Measurements from ENCODE around the gene SMIM38. TPM values are rescaled to one million over a fixed set of nuclear protein-coding genes. Genes with fewer than 3 reads are reported as not detected.

The SMIM38 gene
- total RNA-seq, 4 donors from 2014 or later, result 2.9 to 10.1 TPM; not detected in 2

DNA sequence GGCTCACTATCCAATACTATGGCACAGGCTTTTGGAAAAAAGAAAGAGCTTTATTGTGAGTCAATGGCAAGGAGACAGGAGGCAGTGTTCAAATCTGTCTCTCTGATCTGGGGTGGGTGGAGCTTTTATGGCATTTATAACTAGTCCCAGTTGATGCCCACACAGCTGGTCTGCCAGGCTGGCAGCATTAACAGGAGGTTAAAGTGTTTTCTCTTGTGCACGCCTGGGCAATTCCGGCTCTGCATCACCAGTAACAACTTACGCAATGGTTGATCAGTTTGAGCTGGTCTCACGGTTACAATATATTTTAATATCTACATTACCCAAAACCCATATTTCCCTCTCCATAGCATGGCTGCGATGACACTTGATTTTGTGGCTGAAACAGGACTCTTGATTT, 15.1 kb upstream of the SMIM38 start:
- in situ Hi-C loops (cut with MboI; ENCODE audit: low pct_ligation_motif_present in 1 of 4, low pct_unique_long_range_greater_than_20kb in 1 of 4, low sequenced_read_pairs in 3 of 4), result loop anchor here in 1 of 4 donors (25.0 kb wide), 1 partner anchor 97 kb away; no protein-coding TSS in a partner anchor
- intact Hi-C loops (cut with DNase I; ENCODE audit: low total_unique reads), result no loop called here
- Histone ChIP-seq H3K27me3 (no peaks in the 10 kb centered on the region), H3K4me1 (no peaks in the 10 kb centered on the region), H3K36me3 (no peaks in the 10 kb centered on the region), H3K27ac (no peak overlapping the region), H3K4me3 (no peak overlapping the region), H3K9me3 (no peaks in the 10 kb centered on the region)
- DNase-seq, result no peak
- TF ChIP-seq POLR2AphosphoS5 (IDR thresholded peaks at IDR 0.05) (no peak), EP300 (IDR thresholded peaks at IDR 0.05; ENCODE audit: low read depth) (no peak), POLR2A (IDR thresholded peaks at IDR 0.05) (no peak)
- TF ChIP-seq, protein P1, sequence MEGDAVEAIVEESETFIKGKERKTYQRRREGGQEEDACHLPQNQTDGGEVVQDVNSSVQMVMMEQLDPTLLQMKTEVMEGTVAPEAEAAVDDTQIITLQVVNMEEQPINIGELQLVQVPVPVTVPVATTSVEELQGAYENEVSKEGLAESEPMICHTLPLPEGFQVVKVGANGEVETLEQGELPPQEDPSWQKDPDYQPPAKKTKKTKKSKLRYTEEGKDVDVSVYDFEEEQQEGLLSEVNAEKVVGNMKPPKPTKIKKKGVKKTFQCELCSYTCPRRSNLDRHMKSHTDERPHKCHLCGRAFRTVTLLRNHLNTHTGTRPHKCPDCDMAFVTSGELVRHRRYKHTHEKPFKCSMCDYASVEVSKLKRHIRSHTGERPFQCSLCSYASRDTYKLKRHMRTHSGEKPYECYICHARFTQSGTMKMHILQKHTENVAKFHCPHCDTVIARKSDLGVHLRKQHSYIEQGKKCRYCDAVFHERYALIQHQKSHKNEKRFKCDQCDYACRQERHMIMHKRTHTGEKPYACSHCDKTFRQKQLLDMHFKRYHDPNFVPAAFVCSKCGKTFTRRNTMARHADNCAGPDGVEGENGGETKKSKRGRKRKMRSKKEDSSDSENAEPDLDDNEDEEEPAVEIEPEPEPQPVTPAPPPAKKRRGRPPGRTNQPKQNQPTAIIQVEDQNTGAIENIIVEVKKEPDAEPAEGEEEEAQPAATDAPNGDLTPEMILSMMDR (IDR thresholded peaks at IDR 0.05), result no peak
- 55% methylated on average over 5 of the region's 5 CpGs; no CpG with 5 or more reads in 1 of the 2 donors for WGBS, 2 donors (ENCODE audit: low coverage in 1 of 2)

DNA sequence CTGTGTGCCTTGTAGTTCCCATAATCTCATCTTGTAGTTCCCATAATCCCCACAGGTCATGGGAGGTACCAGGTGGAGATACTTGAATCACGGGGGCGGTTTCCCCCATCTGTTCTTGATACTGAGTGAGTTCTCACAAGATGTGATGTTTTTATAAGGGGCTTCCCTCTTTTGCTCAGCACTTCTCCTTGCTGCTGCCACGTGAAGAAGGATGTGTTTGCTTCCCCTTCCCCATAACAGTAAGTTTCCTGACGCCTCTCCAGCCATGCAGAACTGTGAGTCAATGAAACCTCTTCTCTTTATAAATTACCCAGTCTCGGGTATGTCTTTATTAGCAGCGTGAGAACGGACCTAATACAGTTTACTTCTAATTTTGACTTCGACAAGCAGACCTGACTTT, 14.0 kb upstream of the SMIM38 start:
- peaks cover 7 to 8% of the 10 kb centered on the region in 2 donors for H3K9me3 ChIP-seq
- DNase-seq, result no peak
- in situ Hi-C loops (cut with MboI; ENCODE audit: low pct_ligation_motif_present in 1 of 4, low pct_unique_long_range_greater_than_20kb in 1 of 4, low sequenced_read_pairs in 3 of 4), result loop anchor here in 1 of 4 donors (25.0 kb wide), 1 partner anchor 96 kb away; no protein-coding TSS in a partner anchor
- no peaks in the 10 kb centered on the region for H3K36me3 ChIP-seq
- no peak overlapping the region for H3K4me3 ChIP-seq
- 68 to 76% methylated on average over 6 to 8 of the region's 8 CpGs for WGBS, 2 donors (ENCODE audit: low coverage in 1 of 2)
- no peak overlapping the region for H3K27ac ChIP-seq
- no peaks in the 10 kb centered on the region for H3K4me1 ChIP-seq
- no peaks in the 10 kb centered on the region for H3K27me3 ChIP-seq
- intact Hi-C loops (cut with DNase I; ENCODE audit: low total_unique reads), result no loop called here
- TF ChIP-seq, protein P1 (IDR thresholded peaks at IDR 0.05), result no peak
- no peak for TF ChIP-seq POLR2AphosphoS5 (IDR thresholded peaks at IDR 0.05)
- no peak for TF ChIP-seq EP300 (IDR thresholded peaks at IDR 0.05; ENCODE audit: low read depth)

DNA sequence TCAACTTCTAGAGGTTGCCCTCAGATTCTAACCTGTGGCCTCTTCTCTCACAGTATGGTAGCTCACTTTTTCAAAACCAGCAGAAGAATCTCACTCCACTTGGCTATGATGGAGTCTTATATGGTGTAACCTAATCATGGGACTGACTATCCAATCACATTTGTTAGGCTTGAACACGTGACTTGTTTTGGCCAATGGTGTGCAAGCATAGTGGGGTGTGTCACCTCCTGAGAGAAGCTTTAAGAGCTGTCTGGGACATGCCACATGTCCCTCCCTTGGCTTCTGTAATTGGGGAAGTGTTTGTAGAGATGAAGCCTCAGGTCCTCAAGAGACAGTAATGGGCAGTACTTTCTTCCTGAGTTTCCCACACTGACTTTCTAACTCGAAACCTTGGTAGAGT, 12.8 kb upstream of the SMIM38 start:
- H3K36me3 ChIP-seq, result no peaks in the 10 kb centered on the region
- 80 to 96% methylated on average over 1 to 2 of the region's 2 CpGs for WGBS, 2 donors (ENCODE audit: low coverage in 1 of 2)
- no peaks in the 10 kb centered on the region for H3K27me3 ChIP-seq
- H3K4me1 ChIP-seq, result no peaks in the 10 kb centered on the region
- intact Hi-C loops (cut with DNase I; ENCODE audit: low total_unique reads), result no loop called here
- no peak overlapping the region for H3K4me3 ChIP-seq
- peaks cover 7 to 11% of the 10 kb centered on the region in 2 donors for H3K9me3 ChIP-seq
- in situ Hi-C loops (cut with MboI; ENCODE audit: low pct_ligation_motif_present in 1 of 4, low pct_unique_long_range_greater_than_20kb in 1 of 4, low sequenced_read_pairs in 3 of 4), result loop anchor here in 1 of 4 donors (25.0 kb wide), 1 partner anchor 94 kb away; no protein-coding TSS in a partner anchor
- no peak overlapping the region for H3K27ac ChIP-seq
- no peak for DNase-seq
- no peak for TF ChIP-seq POLR2AphosphoS5 (IDR thresholded peaks at IDR 0.05)
- TF ChIP-seq POLR2A (IDR thresholded peaks at IDR 0.05), result no peak
- TF ChIP-seq EP300 (IDR thresholded peaks at IDR 0.05; ENCODE audit: low read depth), result no peak
- TF ChIP-seq, protein P1 (IDR thresholded peaks at IDR 0.05), result no peak

DNA sequence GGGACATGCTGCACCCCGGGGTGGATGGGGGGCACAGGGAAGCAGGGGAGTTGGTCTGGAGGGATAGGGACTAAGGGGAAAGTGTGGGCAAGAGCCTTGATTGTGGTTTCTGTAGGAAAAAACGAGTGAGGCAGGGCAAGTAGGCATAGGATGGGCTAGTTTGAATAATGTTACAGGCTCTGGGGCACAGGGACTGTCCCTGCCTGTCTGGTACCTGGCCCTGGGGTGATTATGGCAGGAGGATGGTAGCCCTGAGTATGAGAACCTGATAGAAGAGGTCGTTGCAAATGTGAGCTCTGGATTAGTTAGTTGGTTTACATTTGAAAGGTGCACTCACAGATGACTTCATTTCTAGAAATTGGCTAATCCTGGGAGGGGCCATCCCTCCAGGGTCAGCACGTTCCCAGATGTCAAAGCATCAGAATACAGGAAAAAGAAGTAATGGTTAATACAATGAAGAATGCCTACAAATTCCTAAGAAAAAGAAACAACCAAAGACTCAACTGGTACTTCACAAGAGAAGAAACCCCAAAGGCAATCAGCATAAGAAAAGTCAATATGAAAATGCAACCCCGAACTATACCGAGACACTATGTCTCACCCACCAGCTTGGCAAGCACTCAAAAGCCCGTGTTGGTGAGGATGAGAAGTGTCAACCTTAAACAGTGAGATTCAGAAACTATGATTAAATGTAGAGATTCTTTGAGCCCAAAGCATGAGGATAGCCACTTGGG, 11.3 kb upstream of the SMIM38 start:
- no peak for DNase-seq
- H3K36me3 ChIP-seq, result no peaks in the 10 kb centered on the region
- in situ Hi-C loops (cut with MboI; ENCODE audit: low pct_ligation_motif_present in 1 of 4, low pct_unique_long_range_greater_than_20kb in 1 of 4, low sequenced_read_pairs in 3 of 4) (loop anchor here in 1 of 4 donors (25.0 kb wide), 1 partner anchor 93 kb away; no protein-coding TSS in a partner anchor), intact Hi-C loops (cut with DNase I; ENCODE audit: low total_unique reads) (no loop called here)
- no peak overlapping the region for H3K27ac ChIP-seq
- 58 to 67% methylated on average over 7 of the region's 7 CpGs for WGBS, 2 donors (ENCODE audit: low coverage in 1 of 2)
- no peak overlapping the region for H3K4me3 ChIP-seq
- TF ChIP-seq POLR2AphosphoS5 (IDR thresholded peaks at IDR 0.05) (no peak), EP300 (IDR thresholded peaks at IDR 0.05; ENCODE audit: low read depth) (no peak), POLR2A (IDR thresholded peaks at IDR 0.05) (no peak)
- TF ChIP-seq, protein P1 (IDR thresholded peaks at IDR 0.05), result no peak
- H3K4me1 ChIP-seq, result no peaks in the 10 kb centered on the region
- peaks cover 7 to 11% of the 10 kb centered on the region in 2 donors for H3K9me3 ChIP-seq
- H3K27me3 ChIP-seq, result no peaks in the 10 kb centered on the region
